ENCODE results near the gene CD3G.

DNA sequence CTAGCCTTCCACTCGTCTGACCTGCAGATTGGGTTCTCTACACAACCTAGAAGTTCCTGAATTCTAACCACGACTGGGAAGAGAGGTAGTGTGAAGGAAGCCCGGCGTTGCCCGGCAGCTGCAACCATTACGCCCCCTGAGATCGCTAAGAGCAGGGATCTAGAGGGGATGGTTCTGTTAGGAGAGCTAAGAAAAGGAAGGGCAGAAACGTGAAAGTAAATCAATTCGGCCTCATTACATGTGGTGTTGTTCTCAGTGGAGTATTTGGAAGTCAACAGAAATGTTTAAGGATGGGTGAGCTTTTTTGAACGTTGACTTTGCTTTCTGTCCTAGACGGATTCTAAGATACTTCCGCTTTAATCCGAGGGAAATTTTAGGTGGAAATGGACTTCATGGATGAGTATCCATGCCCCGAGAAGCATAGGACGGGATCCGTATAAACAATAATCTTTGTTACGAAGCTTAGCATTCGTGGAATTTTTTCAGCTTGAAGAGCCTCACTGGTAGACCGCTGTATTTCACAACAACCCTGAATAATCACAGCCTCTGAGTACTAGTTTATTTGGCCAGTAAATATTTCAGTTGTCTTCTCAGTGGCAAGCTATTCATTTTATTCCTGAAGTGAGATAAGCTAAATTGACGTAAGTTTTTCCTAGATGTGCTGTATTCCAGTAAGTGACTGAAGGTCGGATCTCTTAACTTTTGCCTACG is 57.9 kb downstream of the CD3G start:
- TF ChIP-seq EZH2 (IDR thresholded peaks at IDR 0.05; ENCODE audit: insufficient read depth, poor library complexity, severe bottlenecking) = no peak
- TF ChIP-seq EZH2phosphoT487 (IDR thresholded peaks at IDR 0.05; ENCODE audit: insufficient read depth, low read depth) = no peak

Data from GM23248 (cell line).